Stimulated activated CD4-positive, alpha-beta T cell treated with anti-CD3 and anti-CD28 coated beads, Interleukin-1b, Interleukin-23, amount 100 ng/mL, for 4 hours (primary cell): Measurements from ENCODE around the gene ABHD5.

Source experiments
- DNase-seq, 2 donors: peaks; one replicate each; pipeline ENCODE4 v3.0.0-alpha.2; 2020; ENCODE audit warnings: low read depth in 2 of 2

Gene ABHD5

GRCh38 chr3:43779850-43780249, 89.1 kb downstream of the ABHD5 start:
- DNase-seq: no peak

- DNase-seq: no peak
Measured at GRCh38 chr3:43782541-43782940, 91.8 kb downstream of the ABHD5 start.
